Subcutaneous abdominal adipose tissue (tissue), 5 donors: ENCODE results near the gene DCD.

Experiments used
- H3K27ac ChIP-seq: one replicate; pipeline ENCODE4 v1.7.0; 2013; ENCODE audit warnings: low read depth, mild to moderate bottlenecking, inconsistent platforms, low read length, moderate library complexity
- H3K27me3 ChIP-seq, 5 donors: one replicate each; pipeline ENCODE4 v1.7.0; 2013; ENCODE audit warnings: low read length in 5 of 5, inconsistent platforms in 1 of 5; ENCODE audit not compliant: control insufficient read depth in 5 of 5, insufficient read depth in 4 of 5
- H3K36me3 ChIP-seq, 5 donors: one replicate each; pipeline ENCODE4 v1.7.0; 2013; ENCODE audit warnings: low read length in 5 of 5; ENCODE audit not compliant: control insufficient read depth in 5 of 5, insufficient read depth in 5 of 5
- H3K4me1 ChIP-seq, 5 donors: one replicate each; pipeline ENCODE4 v1.7.0; 2013; ENCODE audit warnings: low read length in 5 of 5, mild to moderate bottlenecking in 3 of 5, moderate library complexity in 1 of 5; ENCODE audit not compliant: control insufficient read depth in 5 of 5, insufficient read depth in 5 of 5
- H3K4me3 ChIP-seq, 5 donors: one replicate each; pipeline ENCODE4 v1.7.0; 2013; ENCODE audit warnings: low read length in 5 of 5, low read depth in 1 of 5
- H3K9ac ChIP-seq, 5 donors: one replicate each; pipeline ENCODE4 v1.7.0; 2013; ENCODE audit warnings: low read length in 5 of 5, mild to moderate bottlenecking in 4 of 5, moderate library complexity in 3 of 5
- H3K9me3 ChIP-seq, 5 donors: one replicate each; pipeline ENCODE4 v1.7.0; 2013; ENCODE audit warnings: low read length in 5 of 5; ENCODE audit not compliant: control insufficient read depth in 5 of 5
- donor health status: healthy.
- donor health status: healthy.
- donor health status: healthy.
- donor health status: healthy.
- donor health status: healthy.

Gene DCD

GRCh38 chr12:54648265-54648664, at the start of gene DCD:
DCD (minus strand) TSS chr12:54648365; CDS start chr12:54648303, 62 bp downstream.
- peaks cover 0 to 9% (median 4%) of the 10 kb centered on the region in 5 donors for H3K27me3 ChIP-seq
- H3K9ac ChIP-seq, result no peak within 1 kb of the TSS
- no peak within 1 kb of the TSS for H3K27ac ChIP-seq
- H3K36me3 ChIP-seq, result no peaks in the 10 kb centered on the region
- no peak within 1 kb of the TSS for H3K4me3 ChIP-seq
- no peaks in the 10 kb centered on the region for H3K4me1 ChIP-seq
- H3K9me3 ChIP-seq, result no peaks in the 10 kb centered on the region

DNA sequence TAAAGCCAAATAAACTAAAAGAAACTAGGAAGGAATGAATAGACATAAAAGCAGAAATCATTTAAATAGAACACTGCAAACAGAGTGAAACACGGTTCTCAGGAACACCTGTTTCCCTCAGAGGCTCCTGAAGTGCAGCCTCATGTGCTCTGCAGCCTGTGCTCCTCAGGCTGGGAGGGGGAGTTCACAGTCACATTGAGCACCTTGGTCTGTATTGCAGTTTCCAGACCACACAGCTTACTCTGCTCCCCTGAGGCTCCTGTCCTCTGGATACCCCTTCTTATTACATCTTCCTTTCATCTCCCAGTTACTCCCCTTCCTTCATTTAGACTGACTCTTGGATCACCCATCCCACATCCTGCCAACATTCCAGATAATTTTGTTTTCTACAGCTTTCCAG, 49.7 kb upstream of the DCD start:
- H3K9ac ChIP-seq, result no peak overlapping the region
- H3K27ac ChIP-seq, result no peak overlapping the region
- no peak overlapping the region for H3K4me3 ChIP-seq
- no peaks in the 10 kb centered on the region for H3K36me3 ChIP-seq
- H3K9me3 ChIP-seq, result no peaks in the 10 kb centered on the region
- no peaks in the 10 kb centered on the region for H3K27me3 ChIP-seq
- H3K4me1 ChIP-seq, result no peaks in the 10 kb centered on the region

DNA sequence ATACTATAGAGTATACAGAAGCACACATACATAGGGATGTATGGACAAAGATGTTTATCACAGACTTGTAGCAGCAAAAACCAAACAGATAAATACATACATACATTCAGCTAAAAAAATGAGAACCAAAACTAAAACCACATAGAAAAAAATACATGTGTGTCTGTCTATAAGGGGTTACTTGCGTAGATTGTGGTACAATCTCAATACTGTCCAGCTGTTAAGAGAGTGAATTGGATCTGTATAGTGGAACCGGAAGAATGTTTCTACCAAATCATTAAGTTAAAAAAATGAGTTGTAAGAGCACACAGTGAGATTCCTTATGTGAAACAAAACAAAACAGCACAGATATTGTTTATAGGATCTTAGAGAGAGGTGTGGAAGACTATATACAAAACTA, 44.2 kb upstream of the DCD start:
- Histone ChIP-seq H3K36me3 (no peaks in the 10 kb centered on the region), H3K27me3 (peaks cover 0 to 7% (median 3%) of the 10 kb centered on the region in 5 donors), H3K4me1 (no peaks in the 10 kb centered on the region), H3K4me3 (no peak overlapping the region), H3K27ac (no peak overlapping the region), H3K9me3 (peaks cover 0 to under 1% (median under 1%) of the 10 kb centered on the region in 5 donors), H3K9ac (no peak overlapping the region)

- Histone ChIP-seq H3K4me1 (peaks cover 0 to under 1% (median 0%) of the 10 kb centered on the region in 5 donors), H3K9ac (no peak overlapping the region), H3K9me3 (peaks cover 0 to 4% (median 4%) of the 10 kb centered on the region in 5 donors), H3K27me3 (peaks cover 5 to 17% (median 10%) of the 10 kb centered on the region in 5 donors), H3K36me3 (no peaks in the 10 kb centered on the region), H3K27ac (no peak overlapping the region), H3K4me3 (no peak overlapping the region)
These were observed 41.8 kb upstream of the DCD start for GRCh38 chr12:54689984-54690383.

- H3K4me3 ChIP-seq, result no peak overlapping the region
- H3K9ac ChIP-seq, result no peak overlapping the region
- H3K27me3 ChIP-seq, result peaks cover 9 to 27% (median 15%) of the 10 kb centered on the region in 5 donors
- peaks cover 0 to 10% (median 0%) of the 10 kb centered on the region in 5 donors for H3K4me1 ChIP-seq
- H3K36me3 ChIP-seq, result no peaks in the 10 kb centered on the region
- H3K9me3 ChIP-seq, result peaks cover 0 to 4% (median 4%) of the 10 kb centered on the region in 5 donors
- no peak overlapping the region for H3K27ac ChIP-seq
These were observed 40.8 kb upstream of the DCD start for GRCh38 chr12:54689034-54689372.

- Histone ChIP-seq H3K27ac (no peak overlapping the region), H3K9ac (no peak overlapping the region), H3K4me1 (peaks cover 0 to 15% (median 0%) of the 10 kb centered on the region in 5 donors), H3K36me3 (no peaks in the 10 kb centered on the region), H3K4me3 (no peak overlapping the region), H3K27me3 (peaks cover 10 to 27% (median 17%) of the 10 kb centered on the region in 5 donors), H3K9me3 (peaks cover 0 to 4% (median 4%) of the 10 kb centered on the region in 5 donors)
These were observed 40.3 kb upstream of the DCD start for GRCh38 chr12:54688309-54689033.

DNA sequence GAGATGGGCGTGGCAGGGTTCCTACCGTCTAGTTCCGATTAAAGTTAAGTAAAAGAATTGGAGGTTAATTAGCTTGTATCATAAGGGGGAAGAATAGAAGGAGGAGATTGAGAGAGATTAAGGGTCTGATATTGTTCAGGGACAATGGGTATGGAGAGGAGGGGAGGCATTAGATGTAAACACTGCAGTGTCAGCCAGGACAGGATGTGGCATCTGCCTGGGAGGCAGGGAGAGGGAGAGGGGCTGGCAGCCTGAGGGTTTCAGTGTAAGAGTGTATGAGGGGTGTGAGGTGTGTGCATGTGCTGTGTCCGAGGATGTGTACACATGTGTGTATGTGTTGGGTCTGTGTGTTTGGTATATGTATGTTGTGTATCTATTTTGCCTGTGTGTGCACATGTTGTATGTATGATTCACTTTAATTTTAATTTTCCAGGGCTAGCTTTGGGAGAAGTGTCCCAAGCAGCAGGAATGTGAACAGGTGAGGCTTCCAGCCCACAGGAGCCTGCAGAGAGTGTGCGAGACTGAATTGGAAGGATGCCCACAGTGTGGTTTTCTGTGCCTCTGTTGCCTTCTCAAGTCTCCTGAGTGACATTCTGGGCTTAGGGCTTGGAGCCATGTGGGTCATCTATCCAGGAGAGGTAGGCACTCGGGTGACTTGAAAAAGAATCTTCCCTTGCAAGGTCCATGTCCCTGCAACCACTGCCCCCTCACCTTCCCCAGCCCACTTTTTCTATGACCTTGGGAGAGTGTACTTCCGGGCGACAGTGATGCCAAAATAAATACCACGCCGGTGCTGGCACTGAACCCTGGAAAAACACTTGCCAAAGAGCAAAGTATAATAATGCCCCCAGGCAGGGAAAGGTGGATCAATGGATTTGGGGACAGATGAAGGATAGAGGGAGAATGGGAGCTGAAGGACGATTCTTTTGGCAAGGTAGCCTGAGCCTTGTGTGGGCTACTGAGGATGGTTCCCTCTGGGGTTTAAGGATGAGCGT, 36.8 kb upstream of the DCD start:
- peaks cover 10 to 33% (median 17%) of the 10 kb centered on the region in 5 donors for H3K27me3 ChIP-seq
- H3K27ac ChIP-seq, result no peak overlapping the region

DNA sequence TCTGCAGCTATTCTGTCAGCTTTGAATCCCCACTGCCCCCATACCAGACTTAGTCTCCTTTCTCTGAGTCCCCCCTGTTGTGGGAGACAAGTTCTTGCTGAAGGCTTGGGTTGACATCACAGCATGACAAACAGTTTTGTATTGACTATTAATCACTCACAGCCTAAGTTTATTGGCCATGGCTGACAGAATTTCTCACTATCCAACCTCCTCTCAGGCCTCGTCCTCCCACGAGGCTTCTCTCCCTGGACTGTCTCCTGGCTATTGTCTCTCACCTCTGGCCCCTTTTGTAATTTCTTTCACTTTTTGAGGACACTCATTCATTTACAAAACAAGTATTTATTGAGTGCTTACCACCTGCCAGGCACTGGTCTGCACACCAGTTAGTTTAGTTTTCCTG, 35.2 kb upstream of the DCD start:
- no peaks in the 10 kb centered on the region for H3K36me3 ChIP-seq
- H3K27ac ChIP-seq, result no peak overlapping the region
- H3K9ac ChIP-seq, result no peak overlapping the region
- no peak overlapping the region for H3K4me3 ChIP-seq
- peaks cover 0 to 4% (median 4%) of the 10 kb centered on the region in 5 donors for H3K9me3 ChIP-seq
- H3K4me1 ChIP-seq, result peaks cover 0 to 15% (median 0%) of the 10 kb centered on the region in 5 donors
- peaks cover 10 to 30% (median 17%) of the 10 kb centered on the region in 5 donors for H3K27me3 ChIP-seq

More for the DNA sequence above, 36.8 kb upstream of the DCD start:
- Histone ChIP-seq H3K4me1 (peaks cover 0 to 15% (median 0%) of the 10 kb centered on the region in 5 donors), H3K9me3 (peaks cover 0 to 4% (median 4%) of the 10 kb centered on the region in 5 donors), H3K9ac (no peak overlapping the region), H3K36me3 (no peaks in the 10 kb centered on the region), H3K4me3 (no peak overlapping the region)

- peaks cover 0 to 15% (median 0%) of the 10 kb centered on the region in 5 donors for H3K4me1 ChIP-seq
These were observed 34.5 kb upstream of the DCD start for GRCh38 chr12:54682674-54683073.

More at GRCh38 chr12:54682674-54683073, 34.5 kb upstream of the DCD start:
- Histone ChIP-seq H3K27ac (no peak overlapping the region), H3K4me3 (no peak overlapping the region), H3K9me3 (peaks cover 0 to 4% (median 4%) of the 10 kb centered on the region in 5 donors), H3K27me3 (peaks cover 10 to 27% (median 17%) of the 10 kb centered on the region in 5 donors), H3K36me3 (no peaks in the 10 kb centered on the region), H3K9ac (no peak overlapping the region)
